Tibial nerve (tissue), 4 donors: ENCODE measurements around the gene PIGR. TPM values are rescaled to one million over a fixed set of nuclear protein-coding genes. Genes with fewer than 3 reads are reported as not detected.

Source experiments
- DNase-seq, 2 donors: peaks; one replicate each; pipeline ENCODE4 v3.0.0-alpha.2; 2019; ENCODE audit warnings: low spot score in 2 of 2
- H3K27ac ChIP-seq, 4 donors: fragments of 200-600 bp; sonication (generic) in 3 of 4; one replicate each; pipeline ENCODE4 v1.5.1; 2017 to 2019; ENCODE audit warnings: mild to moderate bottlenecking in 1 of 4
- H3K27me3 ChIP-seq, 2 donors: fragments of 200-600 bp; sonication (generic) in 1 of 2; one replicate each; pipeline versions ENCODE4 v1.5.1 to v1.6.0; 2017 to 2019
- H3K36me3 ChIP-seq, 3 donors: fragments of 200-600 bp; sonication (generic); one replicate each; pipeline ENCODE4 v1.5.1; 2018 to 2019
- H3K4me1 ChIP-seq, 4 donors: fragments of 200-600 bp; sonication (generic) in 3 of 4; one replicate each; pipeline ENCODE4 v1.5.1; 2017 to 2019
- H3K4me3 ChIP-seq, 4 donors: fragments of 200-600 bp; sonication (generic) in 3 of 4; one replicate each; pipeline ENCODE4 v1.5.1; 2017 to 2019; ENCODE audit warnings: mild to moderate bottlenecking in 1 of 4, moderate library complexity in 1 of 4
- H3K9me3 ChIP-seq, 4 donors: fragments of 200-600 bp; sonication (generic) in 3 of 4; one replicate each; pipeline ENCODE4 v1.5.1; 2017 to 2019
- CTCF ChIP-seq, 5 experiments: fragments of 200-600 bp in 3 of 5; fragments of 450-650 bp in 2 of 5; sonication (generic) in 3 of 5; IDR thresholded peaks; one replicate each; pipeline ENCODE4 v1.5.1; 2016 to 2019; ENCODE audit warnings: antibody characterized with exemption in 5 of 5, mild to moderate bottlenecking in 3 of 5, moderate library complexity in 2 of 5
- EP300 ChIP-seq, 2 donors: sonication (generic); formaldehyde crosslinking; IDR thresholded peaks; one replicate each; pipeline ENCODE4 v1.6.1; 2017; ENCODE audit warnings: antibody characterized with exemption in 2 of 2, mild to moderate bottlenecking in 1 of 2
- POLR2A ChIP-seq, 2 donors: fragments of 450-650 bp; IDR thresholded peaks; one replicate each; pipeline ENCODE4 v1.6.1; 2017; ENCODE audit warnings: antibody characterized with exemption in 2 of 2, mild to moderate bottlenecking in 2 of 2, moderate library complexity in 2 of 2
- WGBS, 2 donors: methylation state at CpG; one replicate each; pipeline ENCODE4 v1.1.5; 2018; 5-methylcytosine and 5-hydroxymethylcytosine counted together
- total RNA-seq, 4 donors: library from RNA; depleted of rRNA; stranded (reverse); fragments of >200 nt; gene quantifications; one replicate each; pipeline ENCODE4 v1.1.0, GENCODE V29; 2016

Gene PIGR
- total RNA-seq, 4 donors from 2014 or later: 0.22 TPM; not detected in 3

GRCh38 chr1:206918076-206918475 lies 28.2 kb downstream of the PIGR start:
- no peaks in the 10 kb centered on the region for H3K36me3 ChIP-seq
- TF ChIP-seq EP300 (IDR thresholded peaks at IDR 0.05) (no peak), CTCF (IDR thresholded peaks at IDR 0.05) (no peak), POLR2A (IDR thresholded peaks at IDR 0.05) (no peak)
- H3K4me3 ChIP-seq: peak overlapping the region in 1 of 4 donors; percentile 16
- WGBS, 2 donors: 75 to 82% methylated on average over 3 of the region's 3 CpGs
- H3K4me1 ChIP-seq: peaks cover 0 to 9% (median 0%) of the 10 kb centered on the region in 4 donors
- H3K9me3 ChIP-seq: no peaks in the 10 kb centered on the region
- no peak for DNase-seq
- H3K27me3 ChIP-seq: no peaks in the 10 kb centered on the region
- H3K27ac ChIP-seq: no peak overlapping the region

GRCh38 chr1:206916000-206916709 lies 30.1 kb downstream of the PIGR start:
- TF ChIP-seq CTCF (IDR thresholded peaks at IDR 0.05): no peak
- no peak for TF ChIP-seq EP300 (IDR thresholded peaks at IDR 0.05)
- TF ChIP-seq POLR2A (IDR thresholded peaks at IDR 0.05): no peak
- Histone ChIP-seq H3K27me3 (no peaks in the 10 kb centered on the region), H3K36me3 (no peaks in the 10 kb centered on the region), H3K27ac (no peak overlapping the region), H3K9me3 (no peaks in the 10 kb centered on the region), H3K4me1 (peaks cover 0 to 7% (median 3%) of the 10 kb centered on the region in 4 donors), H3K4me3 (no peak overlapping the region)
- no peak for DNase-seq
- WGBS, 2 donors: 70 to 76% methylated on average over 8 of the region's 8 CpGs

- no peak for DNase-seq
- H3K36me3 ChIP-seq: no peaks in the 10 kb centered on the region
- no peak for TF ChIP-seq POLR2A (IDR thresholded peaks at IDR 0.05)
- no peak for TF ChIP-seq EP300 (IDR thresholded peaks at IDR 0.05)
- TF ChIP-seq CTCF (IDR thresholded peaks at IDR 0.05): no peak
- no peaks in the 10 kb centered on the region for H3K9me3 ChIP-seq
- no peak overlapping the region for H3K4me3 ChIP-seq
- peaks cover 0 to 4% of the 10 kb centered on the region in 2 donors for H3K27me3 ChIP-seq
- H3K4me1 ChIP-seq: peaks cover 0 to 8% (median 3%) of the 10 kb centered on the region in 4 donors
- 80 to 81% methylated on average over 15 of the region's 15 CpGs for WGBS, 2 donors
- H3K27ac ChIP-seq: no peak overlapping the region
Observed at GRCh38 chr1:206915030-206915735, 31.1 kb downstream of the PIGR start.

- Histone ChIP-seq H3K4me3 (no peak overlapping the region), H3K36me3 (no peaks in the 10 kb centered on the region), H3K9me3 (no peaks in the 10 kb centered on the region), H3K4me1 (peaks cover 0 to 18% (median 15%) of the 10 kb centered on the region in 4 donors), H3K27ac (no peak overlapping the region), H3K27me3 (peaks cover 0 to 16% of the 10 kb centered on the region in 2 donors)
- WGBS, 2 donors: 83 to 90% methylated on average over 12 of the region's 12 CpGs
- no peak for TF ChIP-seq CTCF (IDR thresholded peaks at IDR 0.05)
- TF ChIP-seq EP300 (IDR thresholded peaks at IDR 0.05): no peak
- no peak for TF ChIP-seq POLR2A (IDR thresholded peaks at IDR 0.05)
- no peak for DNase-seq
Observed at GRCh38 chr1:206913766-206914537, 32.3 kb downstream of the PIGR start.
